GM21515 (cell line): ENCODE data around the gene FUBP3.
"Not testable (repeated sequence)": the region's sequence is repeated elsewhere in the genome, so short reads cannot be mapped to it uniquely, and the experiment has no call there.

Experiments used
- ATAC-seq: cut with Tn5 transposase; IDR thresholded peaks from one replicate; pipeline ENCODE4 v1.9.1; 2021; ENCODE audit not compliant: unreplicated experiment

The FUBP3 gene

GRCh38 chr9:130555968-130556367 lies 23.4 kb upstream of the FUBP3 start:
- ATAC-seq = no peak

DNA sequence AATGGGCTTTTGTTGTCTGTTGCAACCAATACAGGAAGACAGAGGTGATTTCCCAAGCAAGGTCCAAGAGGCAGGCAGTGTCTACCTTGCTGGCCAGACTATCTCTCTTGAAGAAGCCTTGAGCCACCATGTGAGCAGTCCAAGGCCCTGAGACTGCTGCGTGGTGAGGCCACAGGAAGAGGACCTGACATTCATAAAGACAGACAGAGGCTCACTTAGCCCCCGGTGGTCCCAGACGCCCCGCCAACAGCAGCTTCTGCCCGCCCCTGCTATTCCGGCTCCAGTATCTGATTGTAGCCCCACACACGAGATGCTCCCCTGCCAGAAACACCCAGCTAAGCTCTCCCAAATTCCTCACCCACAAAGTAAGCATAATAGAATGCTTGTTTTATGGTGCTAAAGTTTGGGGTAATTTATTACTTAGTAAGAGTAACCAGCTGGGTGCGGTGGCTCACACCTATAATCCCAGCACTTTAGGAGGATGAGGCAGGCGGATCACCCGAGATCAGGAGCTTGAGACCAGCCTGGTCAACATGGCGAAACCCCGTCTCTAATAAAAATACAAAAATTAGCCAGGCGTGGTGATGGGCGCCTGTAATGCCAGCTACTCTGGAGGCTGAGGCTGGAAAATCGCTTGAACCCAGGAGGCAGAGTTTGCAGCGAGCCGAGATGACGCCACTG lies 22.8 kb upstream of the FUBP3 start:
- ATAC-seq = no peak

DNA sequence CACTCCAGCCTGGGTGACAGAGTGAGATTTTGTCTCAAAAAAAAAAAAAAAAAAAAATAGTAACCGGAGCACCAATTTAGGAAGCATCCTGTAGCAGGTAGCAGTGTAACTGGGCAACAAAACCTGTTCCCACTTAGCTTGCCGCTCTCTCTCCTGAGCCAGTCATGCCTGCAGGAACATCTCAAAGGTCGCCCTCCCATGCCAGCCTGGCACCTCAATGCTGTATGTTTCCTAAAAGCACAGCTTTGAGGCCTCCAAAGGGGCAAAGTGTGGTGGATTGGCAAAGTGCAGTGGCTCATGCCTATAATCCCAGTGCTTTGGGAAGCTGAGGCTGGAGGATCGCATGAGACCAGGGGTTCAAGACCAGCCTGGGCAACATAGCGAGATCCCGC lies 22.3 kb upstream of the FUBP3 start:
- ATAC-seq = no peak

DNA sequence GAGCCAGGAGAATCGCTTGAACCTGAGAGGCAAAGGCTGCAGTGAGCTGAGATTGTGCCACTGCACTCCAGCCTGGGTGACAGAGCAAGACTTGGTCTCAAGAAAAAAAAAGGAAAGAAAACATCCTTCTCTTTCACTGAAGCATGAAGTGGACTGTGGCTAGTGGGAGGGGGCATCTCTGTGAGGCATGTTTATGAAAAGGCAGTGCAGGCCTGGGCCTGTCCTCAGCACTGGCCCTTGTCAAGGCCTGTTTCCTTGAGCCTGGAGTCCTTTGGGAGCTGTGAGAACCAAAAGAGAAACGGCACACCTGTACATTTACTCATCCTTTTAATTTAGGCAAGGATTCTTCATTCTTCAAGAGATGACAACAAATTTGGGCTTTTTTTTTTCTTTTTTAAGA lies 18.3 kb upstream of the FUBP3 start:
- no peak for ATAC-seq

DNA sequence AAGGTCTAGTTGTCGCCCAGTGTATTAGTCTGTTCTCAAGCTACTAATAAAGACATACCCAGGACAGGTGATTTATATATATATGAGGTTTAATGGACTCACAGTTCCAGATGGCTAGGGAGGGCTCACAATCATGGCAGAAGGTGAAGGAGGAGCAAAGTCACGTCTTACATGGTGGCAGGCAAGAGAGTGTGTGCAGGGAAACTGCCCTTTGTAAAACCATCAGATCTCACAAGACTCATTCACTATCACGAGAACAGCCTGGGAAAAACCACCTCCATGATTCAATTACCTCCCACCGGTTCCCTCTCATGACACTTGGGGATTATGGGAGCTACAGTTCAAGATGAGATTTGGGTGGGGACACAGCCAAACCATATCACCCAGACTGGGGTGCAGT lies 16.9 kb upstream of the FUBP3 start:
- ATAC-seq = not testable (repeated sequence)

DNA sequence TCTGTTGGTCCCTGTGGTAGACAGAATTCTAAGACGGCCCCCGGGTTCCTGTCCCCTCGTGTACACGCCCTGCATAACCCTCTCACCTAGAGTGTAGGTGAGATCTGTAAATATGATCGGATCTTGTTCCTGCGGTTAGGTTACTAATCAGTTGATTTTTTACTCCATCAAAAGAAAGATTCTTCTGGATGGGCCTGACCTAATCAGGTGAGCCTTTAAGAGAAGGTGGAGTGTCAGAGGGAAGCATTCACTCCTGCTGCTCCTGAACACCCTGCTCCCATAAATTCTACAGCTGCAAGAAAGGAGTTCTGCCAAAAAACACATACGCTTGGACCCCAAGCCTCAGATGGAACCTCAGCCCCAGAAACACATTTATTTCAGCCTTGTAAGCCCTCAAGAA lies 15.6 kb upstream of the FUBP3 start:
- no peak for ATAC-seq

DNA sequence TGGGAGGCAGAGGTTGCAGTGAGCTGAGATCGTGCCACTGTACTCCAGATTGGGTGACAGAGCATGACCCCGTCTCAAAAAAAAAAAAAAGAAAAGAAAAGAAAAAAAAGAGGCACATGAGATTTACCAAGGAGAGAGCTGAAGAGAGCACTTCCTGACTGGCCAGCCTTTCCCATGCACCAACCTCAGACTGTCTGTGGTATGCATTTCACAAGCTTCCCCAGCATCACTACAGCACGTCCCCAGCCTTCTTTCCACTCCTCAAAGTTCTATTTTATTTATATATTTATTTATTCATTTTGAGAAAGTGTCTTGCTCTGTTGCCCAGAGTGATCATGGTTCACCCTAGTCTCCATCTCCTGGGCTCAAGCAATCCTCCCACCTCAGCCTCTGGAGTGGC lies 13.6 kb upstream of the FUBP3 start:
- no peak for ATAC-seq

DNA sequence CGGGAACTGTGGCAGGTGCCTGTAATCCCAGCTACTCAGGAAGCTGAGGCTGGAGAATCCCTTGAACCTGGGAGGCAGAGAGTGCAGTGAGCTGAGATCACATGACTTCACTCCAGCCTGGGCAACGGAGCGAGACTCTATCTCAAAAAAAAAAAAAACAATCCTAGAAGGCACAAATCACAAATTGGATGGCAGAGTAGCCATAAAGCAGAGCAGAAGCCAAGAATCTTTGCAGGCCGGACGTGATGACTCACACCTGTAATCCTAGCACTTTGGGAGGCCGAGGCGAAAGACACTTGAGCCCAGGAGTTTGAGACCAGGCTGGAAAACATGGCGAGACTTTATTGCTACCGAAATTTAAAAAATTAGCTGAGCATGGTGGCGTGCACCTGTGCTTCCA lies 9.2 kb upstream of the FUBP3 start:
- ATAC-seq = no peak

GRCh38 chr9:130575514-130575913 lies 3.9 kb upstream of the FUBP3 start:
- no peak for ATAC-seq

GRCh38 chr9:130576176-130576575 lies 3.2 kb upstream of the FUBP3 start:
- no peak for ATAC-seq

DNA sequence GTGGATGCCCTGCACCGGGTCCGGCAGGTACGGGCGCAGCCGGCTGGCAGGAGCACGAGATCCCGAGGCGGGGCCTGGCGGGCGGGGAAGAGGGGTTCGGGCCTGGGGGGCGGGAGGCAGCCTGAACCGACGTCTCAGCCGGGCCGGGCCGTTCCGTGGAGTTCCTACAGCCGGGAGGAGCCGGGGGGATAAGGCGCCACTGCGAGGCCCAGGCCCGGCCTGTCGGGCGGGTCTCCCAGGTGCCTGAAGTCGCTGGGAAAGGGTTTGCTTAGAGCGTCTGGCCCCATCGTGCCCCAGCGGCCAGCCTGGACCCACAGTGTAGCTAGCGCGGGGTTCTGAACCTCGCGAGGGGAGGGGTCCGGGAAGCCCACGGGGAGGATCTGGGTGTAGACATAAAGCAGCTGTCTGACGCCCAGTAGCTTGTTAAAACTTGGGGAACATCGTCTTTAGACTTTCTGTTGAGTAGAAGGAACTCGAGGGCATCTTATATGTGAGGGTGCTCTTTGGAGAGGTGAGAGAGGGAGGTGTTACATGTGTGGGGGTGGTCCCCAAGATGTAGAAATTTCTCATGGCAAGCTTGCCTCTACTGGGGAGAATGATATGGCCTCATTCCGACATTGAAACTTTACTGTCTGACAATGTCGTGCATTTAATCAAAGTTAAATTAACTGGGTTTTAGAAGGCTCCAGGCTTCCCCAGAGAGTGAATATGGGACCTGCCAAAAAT lies 524 bp downstream of the FUBP3 start:
- ATAC-seq = peak; percentile 38

DNA sequence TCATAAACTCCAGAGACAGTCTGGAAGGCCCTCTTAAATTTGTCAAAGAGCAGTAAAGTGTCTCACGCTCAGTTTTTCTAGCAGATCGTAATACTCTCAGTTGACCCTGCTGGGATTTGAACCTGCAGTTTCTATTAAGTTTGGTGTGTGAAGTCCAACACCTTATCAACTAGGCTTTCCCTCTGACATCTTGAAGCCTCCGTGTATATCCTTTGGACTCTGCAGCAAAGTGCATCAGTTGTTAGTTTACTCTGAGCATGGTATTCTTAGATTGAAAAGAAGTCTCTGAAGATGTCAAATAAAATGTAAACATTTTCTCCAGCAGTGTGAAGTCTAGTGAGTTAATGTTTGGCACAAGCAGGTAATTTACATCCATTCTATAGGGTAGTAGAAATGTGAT lies 2.4 kb downstream of the FUBP3 start:
- no peak for ATAC-seq

- ATAC-seq = no peak
These were observed 3.9 kb downstream of the FUBP3 start for GRCh38 chr9:130583271-130583670.

- ATAC-seq = no peak
These were observed 8.5 kb downstream of the FUBP3 start for GRCh38 chr9:130587921-130588320.

DNA sequence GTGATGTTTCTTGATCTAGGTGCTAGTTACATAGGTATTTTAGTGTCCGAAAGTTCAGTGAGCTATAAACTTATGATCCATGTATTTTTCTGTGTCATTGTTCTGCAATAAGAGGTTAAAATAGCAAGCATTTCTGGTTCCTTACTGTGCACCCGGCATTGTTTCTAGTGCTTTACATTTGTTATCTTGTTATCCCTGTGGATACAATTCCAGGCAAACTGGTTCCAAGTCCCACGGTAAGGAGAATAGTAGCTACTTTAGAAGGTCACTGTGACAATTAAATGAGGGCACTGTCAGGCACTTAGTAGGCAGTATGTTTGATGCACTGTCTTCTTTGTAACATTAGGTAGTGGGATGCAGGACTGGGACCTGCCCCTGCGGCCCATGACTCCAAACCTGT lies 9.0 kb downstream of the FUBP3 start:
- ATAC-seq = no peak

- ATAC-seq = no peak
These were observed 10.4 kb downstream of the FUBP3 start for GRCh38 chr9:130589754-130590153.

- no peak for ATAC-seq
These were observed 10.9 kb downstream of the FUBP3 start for GRCh38 chr9:130590305-130590704.

DNA sequence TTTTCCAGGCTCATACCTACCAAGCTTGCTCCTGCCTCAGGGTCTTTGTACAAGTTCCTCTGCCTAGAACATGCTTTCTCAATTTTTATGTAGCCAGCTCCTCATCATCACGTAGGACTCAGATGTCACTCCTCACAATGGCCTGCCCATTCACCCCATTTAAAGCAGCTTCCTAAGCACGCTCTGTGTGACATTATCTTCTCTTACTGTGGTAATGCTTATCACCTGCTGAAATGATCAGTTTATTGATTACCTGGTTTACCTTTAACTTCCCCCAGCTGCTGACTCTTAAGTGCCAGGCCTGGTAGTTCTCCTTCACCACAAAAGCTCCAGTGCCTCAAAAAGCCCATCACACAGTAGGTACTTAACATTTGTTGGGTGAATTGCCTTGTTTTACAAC lies 13.6 kb downstream of the FUBP3 start:
- no peak for ATAC-seq

DNA sequence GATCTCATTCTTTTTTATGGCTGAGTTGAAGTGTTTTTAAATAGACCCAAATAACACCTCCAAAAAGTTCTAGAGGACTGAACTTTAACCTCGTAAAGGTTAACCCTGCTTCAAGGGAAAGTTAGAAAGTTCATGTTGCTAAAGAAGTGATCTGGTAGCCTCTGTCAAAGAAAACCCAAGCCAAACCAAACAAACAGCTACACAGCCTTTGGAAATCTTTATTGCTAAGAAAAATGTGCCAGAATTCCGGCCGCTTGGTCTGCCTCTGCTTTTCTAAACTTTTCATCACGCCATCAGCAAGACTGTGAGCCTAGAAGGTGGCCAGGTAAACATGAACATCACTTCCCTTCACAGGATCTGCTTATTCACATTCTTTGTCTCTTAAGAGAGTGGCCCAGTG lies 17.9 kb downstream of the FUBP3 start:
- no peak for ATAC-seq

- ATAC-seq = no peak
These were observed 18.8 kb downstream of the FUBP3 start for GRCh38 chr9:130598188-130598587.

- no peak for ATAC-seq
These were observed 20.2 kb downstream of the FUBP3 start for GRCh38 chr9:130599625-130600024.

- no peak for ATAC-seq
These were observed 21.7 kb downstream of the FUBP3 start for GRCh38 chr9:130601100-130601499.

- ATAC-seq = no peak
These were observed 24.9 kb downstream of the FUBP3 start for GRCh38 chr9:130604295-130604694.
